ENCODE data around the gene TSC22D1.

- TF ChIP-seq CTCF (IDR thresholded peaks at IDR 0.05), result no peak
- TF ChIP-seq POLR2A (IDR thresholded peaks at IDR 0.05), result no peak
Measured at GRCh38 chr13:44605275-44605674, 29.1 kb upstream of the TSC22D1 start.

All from Peyer's patch (tissue), 4 donors.